Dendritic cell treated with granulocyte-macrophage colony-stimulating factor and Interleukin-4, amounts not matched to agents 40 ng/mL and 50 ng/mL, for 4 days (primary cell): ENCODE data around the gene WFDC10A.
"Not testable (repeated sequence)": the region's sequence is repeated elsewhere in the genome, so short reads cannot be mapped to it uniquely, and the experiment has no call there.

Experiments
- H3K27ac Mint-ChIP-seq: one replicate; pipeline ENCODE4 v1.8.0; 2022; ENCODE audit warnings: mild to moderate bottlenecking, mixed read lengths
- H3K27me3 Mint-ChIP-seq: one replicate; pipeline ENCODE4 v1.8.0; 2022; ENCODE audit warnings: mild to moderate bottlenecking, mixed read lengths
- H3K36me3 Mint-ChIP-seq: one replicate; pipeline ENCODE4 v1.8.0; 2022; ENCODE audit warnings: low read depth, mixed read lengths
- H3K4me1 Mint-ChIP-seq: one replicate; pipeline ENCODE4 v1.8.0; 2022; ENCODE audit warnings: low read depth, mixed read lengths
- H3K4me3 Mint-ChIP-seq: one replicate; pipeline ENCODE4 v1.8.0; 2022; ENCODE audit warnings: mild to moderate bottlenecking, moderate library complexity, mixed read lengths
- H3K9me3 Mint-ChIP-seq: one replicate; pipeline ENCODE4 v1.8.0; 2022; ENCODE audit warnings: mixed read lengths
- intact Hi-C: fragments of 100-400 bp; cut with micrococcal nuclease; formaldehyde crosslinking; loops from one replicate; pipeline ENCODE4 v1.15.0; 2022

WFDC10A gene

DNA sequence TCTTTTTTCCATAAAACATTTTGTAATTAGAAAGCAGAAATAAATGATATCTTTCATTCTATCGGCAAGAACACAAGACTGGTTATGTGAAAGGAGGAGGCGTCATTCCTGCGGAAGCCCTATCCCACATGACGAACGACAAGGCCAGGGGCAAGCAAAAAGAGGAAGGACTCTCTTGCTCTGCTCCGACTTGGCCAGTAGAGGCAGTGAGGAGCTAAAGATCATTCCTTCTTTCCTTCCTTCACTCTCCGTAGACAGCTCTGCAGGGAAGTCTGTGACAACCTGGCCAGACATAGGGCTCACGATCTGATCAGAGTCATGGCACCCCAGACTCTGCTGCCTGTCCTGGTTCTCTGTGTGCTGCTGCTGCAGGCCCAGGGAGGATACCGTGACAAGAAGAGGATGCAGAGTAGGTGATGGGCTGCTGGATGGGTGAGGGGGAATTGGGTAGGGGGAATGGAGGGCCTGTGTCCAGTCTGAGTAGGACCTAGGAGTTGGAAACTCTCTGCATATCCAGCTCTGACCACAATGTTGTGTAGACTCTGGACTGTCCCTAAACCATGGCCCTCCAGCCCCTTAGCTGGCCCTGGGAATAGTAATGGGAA lies at the start of gene WFDC10A:
Gene WFDC10A (plus strand): TSS at position 244 of the 605 bp plus-strand sequence. CDS start 75 bp downstream, at position 319.
- no peaks in the 10 kb centered on the region for H3K36me3 Mint-ChIP-seq
- intact Hi-C loops: no loop called here
- H3K9me3 Mint-ChIP-seq: peaks cover 7% of the 10 kb centered on the region
- H3K27ac Mint-ChIP-seq: no peak within 1 kb of the TSS
- H3K4me3 Mint-ChIP-seq: no peak within 1 kb of the TSS
- no peaks in the 10 kb centered on the region for H3K4me1 Mint-ChIP-seq
- H3K27me3 Mint-ChIP-seq: peaks cover 12% of the 10 kb centered on the region

DNA sequence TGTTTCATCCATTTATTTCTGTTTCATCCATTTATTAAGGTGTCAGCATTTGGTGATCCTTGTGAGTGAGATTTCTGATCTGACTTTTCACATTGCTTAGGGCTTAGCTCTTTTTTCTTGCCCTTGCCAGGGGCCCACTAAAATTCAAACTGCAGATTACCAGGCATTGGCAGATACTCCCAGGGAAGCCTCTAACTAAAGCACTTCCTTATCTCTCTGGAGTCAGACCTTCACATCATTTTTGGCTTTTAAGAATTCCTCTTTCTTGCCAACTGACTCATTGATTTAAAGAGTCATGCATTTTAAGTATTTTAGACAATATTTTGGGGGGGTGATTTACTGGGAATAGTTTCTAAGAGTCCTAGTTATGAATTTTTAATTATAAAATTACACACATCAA lies 47.8 kb upstream of the WFDC10A start:
- intact Hi-C loops: no loop called here
- no peaks in the 10 kb centered on the region for H3K4me1 Mint-ChIP-seq
- no peaks in the 10 kb centered on the region for H3K9me3 Mint-ChIP-seq
- no peaks in the 10 kb centered on the region for H3K36me3 Mint-ChIP-seq
- H3K27me3 Mint-ChIP-seq: peaks cover 23% of the 10 kb centered on the region
- no peak overlapping the region for H3K27ac Mint-ChIP-seq
- no peak overlapping the region for H3K4me3 Mint-ChIP-seq

DNA sequence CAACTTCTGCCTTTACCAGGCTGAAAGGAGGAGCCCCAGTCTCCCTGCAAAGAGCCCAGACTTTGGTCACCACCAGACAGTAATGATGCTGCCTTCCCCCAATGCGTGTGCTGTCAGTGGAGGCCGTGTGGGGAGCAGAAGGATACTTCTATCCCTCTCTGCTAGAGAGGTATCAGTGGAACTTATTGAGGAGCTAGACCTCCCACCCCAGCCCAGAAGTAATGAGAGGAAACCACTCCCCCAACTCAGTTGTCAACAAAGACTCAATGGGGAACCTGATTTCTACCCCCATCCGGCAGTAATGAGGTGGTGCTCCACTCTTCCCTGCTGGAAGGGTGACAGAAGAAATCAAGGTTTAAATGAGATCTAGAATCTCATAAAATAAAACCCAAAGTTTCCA lies 46.0 kb upstream of the WFDC10A start:
- H3K4me1 Mint-ChIP-seq: no peaks in the 10 kb centered on the region
- H3K27ac Mint-ChIP-seq: no peak overlapping the region
- no peak overlapping the region for H3K4me3 Mint-ChIP-seq
- intact Hi-C loops: no loop called here
- H3K9me3 Mint-ChIP-seq: no peaks in the 10 kb centered on the region
- no peaks in the 10 kb centered on the region for H3K36me3 Mint-ChIP-seq
- peaks cover 23% of the 10 kb centered on the region for H3K27me3 Mint-ChIP-seq

- H3K36me3 Mint-ChIP-seq, intact Hi-C loops, H3K9me3 Mint-ChIP-seq, H3K27ac Mint-ChIP-seq, H3K4me3 Mint-ChIP-seq, H3K4me1 Mint-ChIP-seq: not testable (repeated sequence)
- H3K27me3 Mint-ChIP-seq: peaks cover 24% of the 10 kb centered on the region
Observed at GRCh38 chr20:45584294-45584693, 45.2 kb upstream of the WFDC10A start.

DNA sequence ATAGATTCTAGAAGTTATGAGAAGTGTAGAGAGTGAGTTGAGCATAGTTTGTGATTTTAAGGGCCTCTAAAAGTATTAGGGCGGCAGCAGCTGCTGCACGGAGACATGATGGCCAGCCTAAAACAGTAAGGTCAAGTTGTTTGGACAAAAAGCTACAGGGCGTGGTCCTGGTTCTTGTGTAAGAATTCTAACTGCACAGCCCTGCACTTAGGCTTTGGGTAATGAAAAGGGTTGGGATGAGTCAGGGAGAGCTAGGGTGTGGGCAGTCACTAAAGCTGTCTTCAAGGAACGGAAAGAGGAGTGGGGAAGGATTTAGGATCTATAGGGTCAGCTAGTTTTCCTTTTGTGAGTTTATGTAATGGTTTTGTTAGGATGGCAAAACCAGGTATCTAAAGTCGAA lies 43.6 kb upstream of the WFDC10A start:
- H3K9me3 Mint-ChIP-seq, H3K4me1 Mint-ChIP-seq, H3K4me3 Mint-ChIP-seq, H3K27ac Mint-ChIP-seq, H3K36me3 Mint-ChIP-seq, intact Hi-C loops: not testable (repeated sequence)
- peaks cover 15% of the 10 kb centered on the region for H3K27me3 Mint-ChIP-seq

DNA sequence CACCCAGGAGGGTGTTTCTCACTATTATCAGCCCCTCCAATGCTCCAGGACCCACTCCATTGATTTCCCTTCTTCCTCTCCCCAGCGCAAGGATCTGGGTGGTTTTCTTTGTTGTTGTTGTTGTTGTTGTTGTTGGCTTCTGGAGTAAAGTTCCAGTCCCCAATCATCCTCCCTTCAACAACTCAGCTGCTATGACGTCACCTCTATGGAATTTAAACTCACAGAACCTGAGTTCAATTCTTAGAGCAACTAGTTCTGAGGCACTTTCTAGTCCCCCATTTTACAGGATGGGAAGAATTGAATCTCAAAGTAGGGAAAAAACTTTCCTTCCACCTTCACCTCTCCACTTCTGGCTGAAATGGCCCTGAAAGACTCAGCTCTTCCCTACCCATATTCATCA lies 40.7 kb upstream of the WFDC10A start:
- H3K4me1 Mint-ChIP-seq: no peaks in the 10 kb centered on the region
- H3K4me3 Mint-ChIP-seq: no peak overlapping the region
- no peaks in the 10 kb centered on the region for H3K36me3 Mint-ChIP-seq
- H3K9me3 Mint-ChIP-seq: no peaks in the 10 kb centered on the region
- H3K27me3 Mint-ChIP-seq: peaks cover 14% of the 10 kb centered on the region
- intact Hi-C loops: no loop called here
- H3K27ac Mint-ChIP-seq: no peak overlapping the region

- intact Hi-C loops: no loop called here
- Mint-ChIP-seq H3K36me3 (no peaks in the 10 kb centered on the region), H3K27me3 (peaks cover 23% of the 10 kb centered on the region), H3K9me3 (no peaks in the 10 kb centered on the region), H3K27ac (no peak overlapping the region), H3K4me1 (no peaks in the 10 kb centered on the region), H3K4me3 (no peak overlapping the region)
Observed at GRCh38 chr20:45589725-45590124, 39.8 kb upstream of the WFDC10A start.

DNA sequence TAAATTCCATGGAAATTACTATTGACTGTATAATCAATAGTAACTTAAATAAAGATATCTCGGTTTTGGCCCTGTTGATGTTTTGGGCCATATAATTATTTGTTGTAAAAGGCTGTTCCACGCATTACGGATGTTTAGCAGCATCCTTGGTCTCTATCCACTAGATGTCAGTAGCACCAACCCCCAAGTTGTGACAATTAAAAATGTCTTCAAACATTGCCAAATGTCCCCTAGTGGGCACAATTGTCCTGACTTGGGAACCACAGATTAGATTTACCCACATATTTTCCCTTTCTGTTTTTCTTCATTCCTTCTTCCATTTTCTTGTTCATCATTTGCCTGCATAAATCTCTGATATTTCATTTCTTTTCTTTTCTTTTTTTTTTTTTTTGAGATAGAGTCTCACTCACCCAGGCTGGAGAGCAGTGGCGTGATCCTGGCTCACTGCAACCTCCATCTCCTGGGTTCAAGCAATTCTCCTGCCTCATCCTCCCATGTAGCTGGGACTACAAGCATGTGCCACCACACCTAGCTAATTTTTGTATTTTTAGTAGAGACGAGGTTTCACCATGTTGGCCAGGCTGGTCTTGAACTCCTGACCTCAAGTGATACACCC lies 36.9 kb upstream of the WFDC10A start:
- Mint-ChIP-seq H3K36me3 (no peaks in the 10 kb centered on the region), H3K27ac (no peak overlapping the region), H3K9me3 (no peaks in the 10 kb centered on the region), H3K27me3 (peaks cover 33% of the 10 kb centered on the region), H3K4me3 (no peak overlapping the region), H3K4me1 (peaks cover 7% of the 10 kb centered on the region)
- intact Hi-C loops: loop anchor here (1.0 kb wide), 1 partner anchor 179 kb away; no protein-coding TSS in a partner anchor

DNA sequence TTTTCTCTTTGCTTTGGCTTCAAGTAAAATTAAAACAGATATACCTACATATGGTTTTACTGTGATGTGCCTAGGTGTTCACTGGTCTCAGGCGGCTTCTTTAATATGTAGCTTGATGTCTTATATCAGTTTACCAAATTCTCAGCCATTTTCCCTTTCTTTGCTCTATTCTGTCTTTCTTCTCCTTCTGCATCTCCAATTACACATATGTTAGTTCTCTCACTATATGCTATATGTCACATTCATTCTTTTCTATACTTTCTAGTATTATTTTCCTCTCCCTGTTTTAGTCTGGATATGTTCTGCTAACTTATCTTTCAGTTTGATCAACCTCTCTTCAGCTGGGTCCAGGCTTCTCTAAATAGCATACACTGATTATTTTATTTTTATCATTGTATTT lies 36.0 kb upstream of the WFDC10A start:
- H3K4me1 Mint-ChIP-seq: peaks cover 7% of the 10 kb centered on the region

DNA sequence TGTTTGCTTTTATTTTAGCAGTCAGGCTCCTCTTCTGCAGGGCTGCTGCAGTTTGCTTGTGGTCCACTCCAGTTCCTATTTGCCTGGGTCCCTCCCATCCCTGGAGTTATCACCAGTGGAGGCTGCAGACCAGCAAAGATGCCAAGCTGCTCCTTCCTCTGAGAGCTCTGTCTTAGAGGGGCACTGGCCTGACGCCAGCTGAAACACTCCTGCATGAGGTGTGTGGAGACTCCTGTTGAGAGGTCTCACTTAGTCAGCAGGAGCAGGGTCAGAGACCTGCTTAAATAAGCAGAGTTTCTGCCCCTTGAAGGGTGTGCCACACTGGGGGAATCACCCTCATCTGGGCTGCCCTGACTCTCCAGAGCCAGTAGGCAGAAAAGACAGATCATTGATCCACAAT lies 34.3 kb upstream of the WFDC10A start:
- Mint-ChIP-seq H3K27me3 (peaks cover 42% of the 10 kb centered on the region), H3K9me3 (no peaks in the 10 kb centered on the region), H3K36me3 (no peaks in the 10 kb centered on the region), H3K4me1 (peaks cover 7% of the 10 kb centered on the region), H3K4me3 (no peak overlapping the region), H3K27ac (no peak overlapping the region)
- intact Hi-C loops: no loop called here

More for the DNA sequence above, 36.0 kb upstream of the WFDC10A start:
- intact Hi-C loops: no loop called here
- H3K27me3 Mint-ChIP-seq: peaks cover 38% of the 10 kb centered on the region
- no peak overlapping the region for H3K4me3 Mint-ChIP-seq
- no peaks in the 10 kb centered on the region for H3K36me3 Mint-ChIP-seq
- no peaks in the 10 kb centered on the region for H3K9me3 Mint-ChIP-seq
- H3K27ac Mint-ChIP-seq: no peak overlapping the region

GRCh38 chr20:45607810-45608209 lies 21.7 kb upstream of the WFDC10A start:
- no peaks in the 10 kb centered on the region for H3K36me3 Mint-ChIP-seq
- H3K27ac Mint-ChIP-seq: no peak overlapping the region
- intact Hi-C loops: no loop called here
- peaks cover 24% of the 10 kb centered on the region for H3K9me3 Mint-ChIP-seq
- no peaks in the 10 kb centered on the region for H3K4me1 Mint-ChIP-seq
- peaks cover 10% of the 10 kb centered on the region for H3K27me3 Mint-ChIP-seq
- H3K4me3 Mint-ChIP-seq: no peak overlapping the region

DNA sequence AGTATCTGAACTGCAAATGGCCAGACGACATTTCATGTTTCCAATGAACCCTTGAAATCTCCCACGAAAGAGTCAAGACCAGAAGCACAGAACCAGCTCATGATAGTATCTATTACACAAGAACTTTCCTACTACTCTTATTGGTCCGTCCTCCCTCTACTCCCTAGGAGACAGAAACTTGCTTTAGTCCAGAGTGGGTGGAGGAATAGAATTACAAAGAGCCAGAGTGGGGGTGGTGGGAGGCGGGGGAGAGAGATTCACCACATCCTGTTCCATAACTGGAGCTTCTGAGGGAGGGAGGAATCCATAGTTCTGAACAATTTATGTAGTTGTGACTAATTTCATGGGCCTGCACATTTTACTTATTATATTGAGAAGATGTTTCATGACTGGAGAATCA lies 18.5 kb upstream of the WFDC10A start:
- Mint-ChIP-seq H3K4me1 (no peaks in the 10 kb centered on the region), H3K27ac (no peak overlapping the region), H3K27me3 (peaks cover 3% of the 10 kb centered on the region), H3K9me3 (peaks cover 20% of the 10 kb centered on the region), H3K4me3 (no peak overlapping the region), H3K36me3 (no peaks in the 10 kb centered on the region)
- intact Hi-C loops: no loop called here

DNA sequence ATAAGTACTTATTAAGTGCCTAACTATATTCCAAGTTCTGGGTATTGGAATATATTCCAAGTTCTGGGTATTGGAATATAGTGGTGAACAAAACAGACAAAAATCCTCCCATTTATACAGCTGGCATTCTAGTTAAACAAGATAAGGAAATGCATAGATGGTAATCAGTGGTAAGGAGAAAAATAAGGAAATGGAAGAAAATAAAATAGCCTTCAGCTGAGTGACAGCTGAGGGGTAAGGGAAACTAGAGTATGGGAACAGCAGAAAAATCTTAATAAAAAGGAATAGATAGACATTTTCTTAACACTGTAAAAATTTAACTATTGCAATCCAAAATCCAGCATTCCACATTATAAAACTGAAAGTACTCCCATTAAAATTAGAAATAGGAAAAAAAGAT lies 17.2 kb upstream of the WFDC10A start:
- Mint-ChIP-seq H3K4me3 (no peak overlapping the region), H3K9me3 (peaks cover 8% of the 10 kb centered on the region), H3K27ac (no peak overlapping the region), H3K36me3 (no peaks in the 10 kb centered on the region), H3K4me1 (no peaks in the 10 kb centered on the region), H3K27me3 (peaks cover 6% of the 10 kb centered on the region)
- intact Hi-C loops: no loop called here

DNA sequence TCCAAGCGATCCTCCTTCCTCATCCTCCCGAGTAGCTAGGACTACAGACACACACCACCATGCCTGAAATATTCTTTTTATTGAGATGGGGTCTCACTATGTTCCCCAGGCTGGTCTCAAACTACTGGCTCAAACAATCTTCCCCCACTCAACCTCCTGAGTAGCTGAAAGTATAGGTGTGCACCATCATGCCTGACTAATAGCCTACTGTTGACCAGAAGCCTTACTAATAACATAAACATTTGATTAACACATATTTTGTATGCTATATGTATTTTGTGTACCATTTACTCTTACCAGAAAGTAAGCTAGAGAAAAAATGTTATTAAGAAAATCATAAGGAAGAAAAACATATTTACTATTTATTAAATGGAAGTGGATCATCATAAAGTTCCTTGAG lies 11.9 kb upstream of the WFDC10A start:
- no peaks in the 10 kb centered on the region for H3K9me3 Mint-ChIP-seq
- no peak overlapping the region for H3K27ac Mint-ChIP-seq
- peaks cover 20% of the 10 kb centered on the region for H3K27me3 Mint-ChIP-seq
- no peak overlapping the region for H3K4me3 Mint-ChIP-seq
- no peaks in the 10 kb centered on the region for H3K4me1 Mint-ChIP-seq
- no peaks in the 10 kb centered on the region for H3K36me3 Mint-ChIP-seq
- intact Hi-C loops: no loop called here

GRCh38 chr20:45621593-45621992 lies 7.9 kb upstream of the WFDC10A start:
- intact Hi-C loops: no loop called here
- peaks cover 24% of the 10 kb centered on the region for H3K27me3 Mint-ChIP-seq
- H3K27ac Mint-ChIP-seq: no peak overlapping the region
- peaks cover 7% of the 10 kb centered on the region for H3K9me3 Mint-ChIP-seq
- no peaks in the 10 kb centered on the region for H3K36me3 Mint-ChIP-seq
- no peak overlapping the region for H3K4me3 Mint-ChIP-seq
- no peaks in the 10 kb centered on the region for H3K4me1 Mint-ChIP-seq
